ENCODE data around the gene CRMP1. TPM values are rescaled to one million over a fixed set of nuclear protein-coding genes. Genes with fewer than 3 reads are reported as not detected.

The CRMP1 gene
- not detected in 2 replicates for total RNA-seq

DNA sequence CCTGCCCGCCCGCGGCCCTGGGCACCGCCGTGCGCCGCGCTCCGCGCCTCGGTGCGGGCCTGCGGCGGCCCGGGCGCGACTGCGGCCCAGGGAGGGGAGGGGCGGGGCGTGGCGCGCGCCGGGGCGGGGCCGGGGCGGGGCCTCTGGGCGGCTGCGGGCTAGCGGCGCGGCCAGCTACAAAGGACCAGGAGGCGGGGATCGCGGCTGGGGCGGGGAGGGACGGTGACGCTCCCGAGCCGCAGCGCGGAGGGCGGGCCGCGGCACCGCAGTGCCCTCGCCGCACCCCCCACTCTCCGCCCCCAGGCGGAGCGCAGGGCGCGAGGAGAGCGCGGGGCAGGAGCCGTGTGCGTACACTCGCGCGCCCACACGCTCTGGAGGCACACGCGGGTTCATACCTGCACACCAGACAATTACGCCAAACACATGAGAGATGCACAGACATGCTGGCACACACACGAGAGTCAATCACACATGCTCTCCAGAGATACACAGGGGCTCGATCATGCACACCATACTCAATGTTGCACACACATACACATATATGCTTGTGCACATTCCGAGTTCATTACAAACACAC lies at the start of gene CRMP1:
TSS of gene CRMP1 (minus strand) at position 83 of the 577 bp plus-strand sequence. CDS start 117 bp downstream, outside the sequence.

Other genes starting within 250 kb of the CRMP1 start
- gene EVC2, start 184.5 kb downstream of the CRMP1 start, total RNA-seq, result 6.8 and 11.7 TPM in 2 replicates
- 12.0 and 26.6 TPM in 2 replicates for gene EVC, start 181.9 kb downstream of the CRMP1 start, total RNA-seq
- gene C4orf50, start 125.3 kb upstream of the CRMP1 start, total RNA-seq, result not detected in 2 replicates

Data from epithelial cell of umbilical artery (primary cell).